Endodermal cell (in vitro differentiated cells): ENCODE results near the gene ACO1. TPM values are rescaled to one million over a fixed set of nuclear protein-coding genes. Genes with fewer than 3 reads are reported as not detected.

Experiments
- DNase-seq: peaks from one replicate; pipeline ENCODE4 v3.0.0-alpha.2; 2017
- H3K27ac ChIP-seq: 2 replicates; pipeline ENCODE4 v1.5.1; 2013; ENCODE audit warnings: mild to moderate bottlenecking, low read depth, low read length, moderate library complexity
- H3K27me3 ChIP-seq: 2 replicates; pipeline ENCODE4 v1.6.1; 2013; ENCODE audit warnings: mild to moderate bottlenecking, low read length, moderate library complexity; ENCODE audit not compliant: insufficient read depth, control insufficient read depth, poor library complexity, severe bottlenecking
- H3K36me3 ChIP-seq: 2 replicates; pipeline ENCODE4 v1.7.0; 2013; ENCODE audit warnings: mild to moderate bottlenecking, low read length, moderate library complexity; ENCODE audit not compliant: control insufficient read depth, insufficient read depth
- H3K4me1 ChIP-seq: one replicate; pipeline ENCODE4 v1.7.0; 2013; ENCODE audit warnings: low read length; ENCODE audit not compliant: control insufficient read depth, insufficient read depth
- H3K4me3 ChIP-seq: 2 replicates; pipeline ENCODE4 v1.5.1; 2013; ENCODE audit warnings: mild to moderate bottlenecking, low read length, moderate library complexity
- H3K9ac ChIP-seq: 2 replicates; pipeline ENCODE4 v1.6.1; 2013; ENCODE audit warnings: mild to moderate bottlenecking, low read length, moderate library complexity; ENCODE audit not compliant: poor library complexity, severe bottlenecking; ENCODE audit errors: extremely low read depth
- H3K9me3 ChIP-seq: 2 replicates; pipeline ENCODE4 v1.6.1; 2013; ENCODE audit warnings: mild to moderate bottlenecking, low read length, moderate library complexity; ENCODE audit not compliant: control insufficient read depth
- H3K27ac Mint-ChIP-seq: 2 replicates; pipeline ENCODE4 v1.8.0; 2020; ENCODE audit warnings: mixed read lengths
- H3K27me3 Mint-ChIP-seq: 2 replicates; pipeline ENCODE4 v1.8.0; 2021; ENCODE audit warnings: mild to moderate bottlenecking, mixed read lengths; ENCODE audit not compliant: insufficient read depth
- H3K36me3 Mint-ChIP-seq: 2 replicates; pipeline ENCODE4 v1.8.0; 2020; ENCODE audit warnings: low read depth, mixed read lengths
- H3K4me1 Mint-ChIP-seq: 2 replicates; pipeline ENCODE4 v1.8.0; 2020; ENCODE audit warnings: mixed read lengths
- H3K4me3 Mint-ChIP-seq: 2 replicates; pipeline ENCODE4 v1.8.0; 2020; ENCODE audit warnings: mild to moderate bottlenecking, moderate library complexity, mixed read lengths
- H3K9me3 Mint-ChIP-seq: 2 replicates; pipeline ENCODE4 v1.8.0; 2020; ENCODE audit warnings: mild to moderate bottlenecking, mixed read lengths
- WGBS, 2 experiments: methylation state at CpG; one replicate each; pipeline versions ENCODE4 v1.1.5 to v1.1.7; 2013; ENCODE audit warnings: missing lambda C conversion rate in 2 of 2, mixed read lengths in 1 of 2; ENCODE audit not compliant: insufficient coverage in 1 of 2, insufficient read length in 1 of 2; 5-methylcytosine and 5-hydroxymethylcytosine counted together
- total RNA-seq, 2 donors: library from RNA; stranded (reverse); fragmentation: NEBNext Ultra II Directional in 1 of 2; extraction: Animal tissue kit (Norgen Biotek cat#: 25700) in 1 of 2; gene quantifications; 2 replicates in 1 of 2; 3 replicates in 1 of 2; pipeline ENCODE4 v1.2.1, GENCODE V29; 2021
- TF ChIP-seq, protein P1 (sequence below): fragments of 200-600 bp; sonication (generic); conservative IDR thresholded peaks from 2 replicates; pipeline ENCODE4 v1.5.0; 2021; ENCODE audit warnings: antibody characterized with exemption, mild to moderate bottlenecking

The ACO1 gene
- total RNA-seq, 2 donors from 2014 or later: 33.6 to 52.8 TPM

DNA sequence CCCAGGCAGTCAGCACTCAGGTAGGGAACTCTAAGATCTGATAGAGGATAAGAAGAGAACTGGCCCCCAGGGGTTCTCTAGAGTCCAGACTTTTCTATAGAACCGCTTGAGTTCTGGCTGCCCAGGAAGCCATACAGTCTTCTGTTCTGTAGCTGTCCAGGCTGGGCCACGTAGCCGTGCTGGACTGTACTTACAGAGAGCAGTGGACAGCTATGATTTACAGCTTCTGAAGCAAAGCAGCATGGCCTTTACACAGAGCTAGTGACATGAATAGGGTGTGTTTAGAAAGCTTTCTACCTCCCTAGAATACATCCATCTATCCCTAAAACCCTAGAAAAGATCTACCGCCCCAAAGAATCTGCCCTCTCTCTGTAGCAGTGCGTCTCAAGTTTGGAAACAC lies 57.2 kb downstream of the ACO1 start:
- WGBS, 2 experiments: 76 to 91% methylated on average over 3 to 4 of the region's 5 CpGs
- H3K4me1 Mint-ChIP-seq: no peaks in the 10 kb centered on the region
- no peaks in the 10 kb centered on the region for H3K27me3 ChIP-seq
- no peak overlapping the region for H3K4me3 Mint-ChIP-seq
- H3K4me1 ChIP-seq: no peaks in the 10 kb centered on the region
- peaks cover 47% of the 10 kb centered on the region for H3K36me3 ChIP-seq
- no peaks in the 10 kb centered on the region for H3K27me3 Mint-ChIP-seq
- H3K4me3 ChIP-seq: no peak overlapping the region
- no peak overlapping the region for H3K9ac ChIP-seq
- TF ChIP-seq, protein P1, sequence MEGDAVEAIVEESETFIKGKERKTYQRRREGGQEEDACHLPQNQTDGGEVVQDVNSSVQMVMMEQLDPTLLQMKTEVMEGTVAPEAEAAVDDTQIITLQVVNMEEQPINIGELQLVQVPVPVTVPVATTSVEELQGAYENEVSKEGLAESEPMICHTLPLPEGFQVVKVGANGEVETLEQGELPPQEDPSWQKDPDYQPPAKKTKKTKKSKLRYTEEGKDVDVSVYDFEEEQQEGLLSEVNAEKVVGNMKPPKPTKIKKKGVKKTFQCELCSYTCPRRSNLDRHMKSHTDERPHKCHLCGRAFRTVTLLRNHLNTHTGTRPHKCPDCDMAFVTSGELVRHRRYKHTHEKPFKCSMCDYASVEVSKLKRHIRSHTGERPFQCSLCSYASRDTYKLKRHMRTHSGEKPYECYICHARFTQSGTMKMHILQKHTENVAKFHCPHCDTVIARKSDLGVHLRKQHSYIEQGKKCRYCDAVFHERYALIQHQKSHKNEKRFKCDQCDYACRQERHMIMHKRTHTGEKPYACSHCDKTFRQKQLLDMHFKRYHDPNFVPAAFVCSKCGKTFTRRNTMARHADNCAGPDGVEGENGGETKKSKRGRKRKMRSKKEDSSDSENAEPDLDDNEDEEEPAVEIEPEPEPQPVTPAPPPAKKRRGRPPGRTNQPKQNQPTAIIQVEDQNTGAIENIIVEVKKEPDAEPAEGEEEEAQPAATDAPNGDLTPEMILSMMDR: no peak
- no peaks in the 10 kb centered on the region for H3K9me3 ChIP-seq
- H3K36me3 Mint-ChIP-seq: peaks cover 32% of the 10 kb centered on the region
- H3K27ac ChIP-seq: peak overlapping the region; percentile 24
- no peak for DNase-seq
- H3K27ac Mint-ChIP-seq: no peak overlapping the region
- H3K9me3 Mint-ChIP-seq: no peaks in the 10 kb centered on the region

DNA sequence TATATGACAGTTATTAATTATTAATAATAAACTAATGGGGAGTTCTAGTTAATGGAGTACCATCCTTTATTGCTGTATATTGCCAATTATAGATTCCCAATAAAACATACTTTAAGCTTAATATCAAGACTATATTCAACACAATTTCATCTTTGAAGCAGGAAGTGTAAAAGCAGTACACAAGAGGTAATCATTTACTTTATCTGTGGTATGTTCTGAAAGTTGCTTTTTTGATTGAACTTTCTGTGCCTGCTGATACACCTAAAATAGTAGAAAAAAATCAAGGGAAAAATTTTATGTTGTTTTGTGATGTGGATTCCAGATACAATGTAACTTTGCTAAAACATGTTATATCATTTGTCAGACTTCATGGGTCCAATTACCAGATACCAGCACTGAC lies 58.0 kb downstream of the ACO1 start:
- DNase-seq: no peak
- H3K4me1 ChIP-seq: no peaks in the 10 kb centered on the region
- no peak overlapping the region for H3K9ac ChIP-seq
- Mint-ChIP-seq H3K4me3 (no peak overlapping the region), H3K9me3 (no peaks in the 10 kb centered on the region), H3K36me3 (peaks cover 40% of the 10 kb centered on the region), H3K27ac (no peak overlapping the region), H3K27me3 (no peaks in the 10 kb centered on the region), H3K4me1 (no peaks in the 10 kb centered on the region)
- H3K9me3 ChIP-seq: no peaks in the 10 kb centered on the region
- H3K4me3 ChIP-seq: no peak overlapping the region
- peaks cover 40% of the 10 kb centered on the region for H3K36me3 ChIP-seq
- TF ChIP-seq, protein P1: no peak
- no peak overlapping the region for H3K27ac ChIP-seq
- no peaks in the 10 kb centered on the region for H3K27me3 ChIP-seq

DNA sequence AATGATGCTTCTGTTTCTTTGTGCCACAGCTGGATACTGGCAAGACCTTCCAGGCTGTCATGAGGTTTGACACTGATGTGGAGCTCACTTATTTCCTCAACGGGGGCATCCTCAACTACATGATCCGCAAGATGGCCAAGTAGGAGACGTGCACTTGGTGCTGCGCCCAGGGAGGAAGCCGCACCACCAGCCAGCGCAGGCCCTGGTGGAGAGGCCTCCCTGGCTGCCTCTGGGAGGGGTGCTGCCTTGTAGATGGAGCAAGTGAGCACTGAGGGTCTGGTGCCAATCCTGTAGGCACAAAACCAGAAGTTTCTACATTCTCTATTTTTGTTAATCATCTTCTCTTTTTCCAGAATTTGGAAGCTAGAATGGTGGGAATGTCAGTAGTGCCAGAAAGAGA lies 65.5 kb downstream of the ACO1 start:
- Histone ChIP-seq H3K9ac (no peak overlapping the region), H3K4me3 (no peak overlapping the region), H3K36me3 (peaks cover 37% of the 10 kb centered on the region), H3K27me3 (no peaks in the 10 kb centered on the region), H3K27ac (no peak overlapping the region), H3K4me1 (no peaks in the 10 kb centered on the region), H3K9me3 (no peaks in the 10 kb centered on the region)
- Mint-ChIP-seq H3K36me3 (peaks cover 56% of the 10 kb centered on the region), H3K4me1 (no peaks in the 10 kb centered on the region), H3K4me3 (no peak overlapping the region), H3K27ac (no peak overlapping the region), H3K9me3 (no peaks in the 10 kb centered on the region), H3K27me3 (no peaks in the 10 kb centered on the region)
- DNase-seq: no peak
- TF ChIP-seq, protein P1: no peak
- WGBS, 2 experiments: 95 to 100% methylated on average over 1 to 6 of the region's 6 CpGs
